Gastrocnemius medialis (tissue), 4 donors: Measurements from ENCODE around the gene RIBC2.

Experiments
- CTCF ChIP-seq, 5 experiments: fragments of 450-650 bp in 3 of 5; fragments of 200-600 bp in 2 of 5; sonication (generic) in 2 of 5; IDR thresholded peaks in 4 of 5; conservative IDR thresholded peaks in 1 of 5; 1 replicate in 4 of 5; 2 replicates in 1 of 5; pipeline ENCODE4 v1.5.1; 2016 to 2019; ENCODE audit warnings: antibody characterized with exemption in 5 of 5, mild to moderate bottlenecking in 3 of 5, moderate library complexity in 3 of 5
- POLR2A ChIP-seq, 2 donors: fragments of 450-650 bp; IDR thresholded peaks; one replicate each; pipeline ENCODE4 v1.6.1; 2017; ENCODE audit warnings: antibody characterized with exemption in 2 of 2, mild to moderate bottlenecking in 2 of 2, moderate library complexity in 2 of 2

GRCh38 chr22:45397806-45398205 lies 15.7 kb upstream of the RIBC2 start:
- no peak for TF ChIP-seq POLR2A (IDR thresholded peaks at IDR 0.05)
- TF ChIP-seq CTCF (IDR thresholded peaks at IDR 0.05 in 4 of 5, conservative IDR thresholded peaks at IDR 0.05 in 1 of 5): peak in 1 of 5 experiments; percentile 23
